Midbrain (tissue), 1 donor: Measurements from ENCODE around the gene SH3PXD2B.

ENCODE experiments used
- DNase-seq: peaks from one replicate; lab custom pipeline; 2025; lab: John Stamatoyannopoulos, UW

Gene SH3PXD2B

DNA sequence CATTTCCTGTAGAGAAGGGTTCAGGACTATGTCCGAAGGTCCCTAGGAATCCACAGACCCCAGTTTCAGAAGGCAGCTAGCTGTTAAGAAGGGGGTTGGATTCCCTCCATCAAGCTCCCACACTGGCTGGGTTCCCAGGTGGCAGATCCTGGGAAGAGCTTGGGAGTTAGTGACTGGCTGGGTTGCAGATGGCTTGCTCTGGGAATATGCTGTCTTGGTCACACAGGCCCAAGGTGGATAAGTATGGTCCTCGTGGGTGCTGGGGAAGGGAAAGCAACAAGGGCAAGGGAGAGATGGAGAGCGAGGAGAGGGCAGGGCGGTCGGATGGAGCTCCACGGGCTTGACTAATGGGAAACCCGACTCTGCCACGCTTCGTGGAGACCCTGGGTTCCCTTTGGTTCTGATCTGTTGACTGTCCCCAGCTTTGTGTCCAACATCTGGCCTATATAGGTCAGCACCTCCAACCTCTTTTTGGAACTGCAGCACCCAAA is 17.4 kb downstream of the SH3PXD2B start:
- no peak for DNase-seq

DNA sequence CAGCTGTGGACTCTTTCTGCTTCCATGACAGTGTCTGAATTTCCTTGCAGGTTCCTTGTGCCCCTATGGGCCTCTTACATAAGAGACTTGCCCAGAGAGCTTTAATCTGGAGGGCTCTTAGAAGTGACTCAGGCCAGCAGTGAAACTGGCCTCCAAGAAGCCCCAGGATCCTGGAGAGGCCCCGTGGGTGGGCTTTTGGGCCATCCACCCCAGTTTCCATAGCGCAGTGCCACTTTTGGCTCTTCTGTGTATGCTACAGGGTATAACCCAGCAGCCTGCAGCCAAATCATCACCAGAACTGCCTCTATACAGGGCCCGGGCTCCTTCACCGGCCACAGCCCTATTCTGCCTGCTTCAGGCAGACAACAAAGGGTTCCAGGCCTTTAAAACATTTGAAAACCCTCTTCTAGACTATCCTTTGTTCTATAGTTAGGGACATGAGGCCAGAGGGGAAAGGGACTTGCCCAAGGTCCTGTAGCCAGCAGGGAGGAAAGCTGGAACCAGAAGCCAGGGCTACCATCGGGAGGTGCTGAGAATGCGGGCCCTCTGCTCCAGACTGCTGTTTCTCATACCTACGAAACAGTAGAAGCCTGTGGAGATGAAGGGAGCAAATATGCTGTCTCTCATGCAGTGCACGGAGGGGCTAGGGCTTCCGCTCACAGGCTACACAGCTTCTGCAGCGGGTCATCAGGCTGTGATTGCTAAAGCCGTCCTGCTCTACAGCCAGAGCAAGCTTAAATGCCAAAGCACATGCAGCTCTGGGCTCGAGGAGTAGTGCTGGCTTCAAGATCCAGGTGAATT is 18.0 kb downstream of the SH3PXD2B start:
- no peak for DNase-seq

DNA sequence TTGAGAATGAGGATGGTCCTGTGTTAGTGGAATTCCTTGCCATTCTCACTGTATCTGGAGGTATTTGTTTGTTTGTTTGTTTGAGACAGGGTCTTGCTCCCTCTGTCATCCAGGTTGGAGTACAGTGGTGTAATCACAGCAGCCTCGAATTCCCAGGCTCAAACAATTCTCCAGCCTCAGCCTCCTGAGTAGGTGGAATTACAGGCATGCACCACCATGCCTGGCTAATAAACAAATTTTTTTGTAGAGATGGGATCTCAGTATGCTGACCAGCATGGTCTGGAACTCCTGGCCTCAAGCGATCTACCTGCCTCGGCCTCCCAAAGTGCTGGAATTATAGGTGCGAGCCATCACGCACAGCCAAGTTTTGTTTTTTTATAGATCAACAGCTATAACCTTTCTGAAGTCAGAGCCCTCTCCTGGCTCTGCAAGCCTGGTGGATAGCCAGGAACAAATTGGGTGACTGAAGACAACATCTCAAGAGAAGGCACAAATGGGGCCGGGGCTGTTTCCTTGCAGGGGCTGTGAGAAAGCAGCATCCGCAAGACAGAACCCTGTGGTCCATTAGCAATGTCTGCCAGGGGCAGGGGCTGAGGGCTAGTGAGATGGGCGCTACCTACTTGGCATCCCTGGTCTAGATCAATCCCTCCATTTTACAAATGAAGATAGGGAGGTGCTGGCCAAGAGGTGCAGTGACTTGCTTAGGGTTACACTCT is 18.8 kb downstream of the SH3PXD2B start:
- no peak for DNase-seq

DNA sequence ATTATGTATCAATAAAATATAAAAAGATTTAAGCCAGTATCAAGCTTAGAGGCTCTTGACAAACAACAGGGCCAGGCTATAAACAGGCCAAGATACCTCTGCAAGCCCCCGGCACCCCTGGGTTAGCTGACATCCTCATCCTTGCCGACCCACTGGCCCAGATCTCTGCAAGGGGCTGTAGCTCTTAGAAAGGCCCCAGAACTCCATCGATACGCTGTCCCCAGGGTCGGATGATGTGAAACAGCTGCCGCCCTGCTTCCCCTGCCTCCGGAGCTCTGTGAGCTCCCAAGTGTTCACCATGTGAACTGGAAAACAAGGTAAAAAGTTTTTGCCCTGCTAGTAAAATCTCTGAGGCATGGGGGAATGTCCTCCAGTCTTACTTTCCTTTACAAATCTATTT is 20.1 kb downstream of the SH3PXD2B start:
- DNase-seq = no peak

DNA sequence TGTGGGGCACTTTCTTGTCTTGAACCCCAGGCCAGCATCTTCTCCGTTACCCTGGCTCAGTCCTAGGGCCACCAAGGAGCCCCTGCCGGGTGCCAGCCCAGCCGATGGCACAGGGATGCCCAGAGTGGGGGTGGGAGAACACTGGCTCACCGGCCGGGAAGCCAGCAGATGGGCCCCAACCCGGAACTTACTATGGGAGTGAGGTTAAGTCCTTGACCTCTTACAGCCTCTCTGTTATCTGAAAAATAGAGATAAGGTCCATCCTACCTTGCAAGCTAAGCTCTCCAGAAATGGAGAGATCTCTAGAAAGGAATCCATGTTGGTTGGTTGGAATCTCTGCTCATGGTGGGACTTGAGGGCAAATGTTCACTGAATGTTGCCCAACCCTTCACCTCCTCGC is 20.8 kb downstream of the SH3PXD2B start:
- DNase-seq = no peak

DNA sequence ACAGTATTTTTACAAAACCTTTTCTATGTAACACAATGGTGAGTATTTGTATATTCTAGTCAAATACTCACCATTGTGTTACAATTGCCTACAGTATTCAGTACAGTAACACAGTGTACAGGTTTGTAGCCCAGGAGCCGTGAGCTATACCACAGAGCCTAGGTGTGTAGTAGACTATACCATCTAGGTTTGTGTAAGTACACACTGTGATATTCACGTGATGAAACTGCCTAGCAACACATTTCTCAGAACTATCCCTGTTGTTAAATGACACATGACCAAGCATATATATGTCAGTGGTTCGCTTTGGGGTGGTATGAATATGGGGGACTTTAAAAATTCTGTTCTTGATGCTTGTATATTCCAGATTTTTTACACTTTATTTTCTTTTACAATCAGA is 21.3 kb downstream of the SH3PXD2B start:
- no peak for DNase-seq

DNA sequence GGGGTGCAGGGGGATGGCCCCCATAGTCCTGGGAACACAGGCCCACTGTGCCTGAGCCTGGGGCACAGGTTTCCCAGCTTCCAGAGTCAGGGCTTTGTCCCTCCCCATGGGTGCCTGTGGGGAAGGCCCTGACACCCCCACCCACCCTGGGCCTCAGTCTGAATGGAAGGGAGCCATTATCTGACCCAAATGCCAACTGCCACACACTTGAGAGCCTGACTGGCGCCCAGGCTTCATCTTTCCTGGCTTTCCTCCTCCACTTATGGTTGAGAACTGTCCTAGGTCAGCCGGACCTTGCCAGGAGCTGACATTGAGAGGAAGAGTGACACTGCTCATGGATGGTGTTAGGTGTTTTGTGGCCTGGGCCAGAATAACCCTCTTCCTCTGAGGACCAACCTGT is 24.0 kb downstream of the SH3PXD2B start:
- DNase-seq = no peak

DNA sequence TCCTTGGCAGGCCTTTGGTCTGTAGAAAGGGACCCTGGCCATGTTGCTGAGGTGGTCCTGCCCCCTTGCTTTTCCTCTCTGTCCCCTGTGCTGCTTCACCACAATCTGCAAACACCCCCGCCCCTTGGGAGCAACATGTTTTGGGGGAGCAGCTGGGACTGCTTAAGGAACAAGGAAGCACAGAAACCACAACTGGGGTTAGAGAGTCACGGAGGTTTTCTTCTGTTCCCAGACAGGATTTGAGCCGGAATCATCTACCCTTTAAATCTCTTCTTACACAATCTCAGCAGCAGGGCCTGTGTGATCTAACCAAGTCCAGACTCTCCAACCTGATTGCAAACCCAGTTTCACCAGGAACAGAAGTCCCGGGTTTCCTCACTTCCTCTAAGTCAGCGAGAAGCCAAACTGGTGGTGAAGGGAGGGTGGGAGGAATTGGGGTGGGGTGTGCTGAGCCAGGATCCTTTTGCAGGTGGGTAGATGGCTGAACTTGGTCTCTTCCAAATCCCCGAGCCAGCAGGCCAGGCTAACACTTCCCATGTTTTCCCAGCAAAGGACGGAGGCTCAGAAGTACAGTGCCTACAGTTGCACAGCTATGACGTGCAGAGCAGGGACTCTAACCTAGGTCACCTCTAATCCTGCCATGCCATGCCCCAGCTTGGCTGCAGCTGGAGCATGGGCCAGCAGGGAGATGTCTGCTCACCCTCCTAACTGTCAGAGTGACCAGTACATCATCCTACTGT is 25.0 kb downstream of the SH3PXD2B start:
- no peak for DNase-seq

DNA sequence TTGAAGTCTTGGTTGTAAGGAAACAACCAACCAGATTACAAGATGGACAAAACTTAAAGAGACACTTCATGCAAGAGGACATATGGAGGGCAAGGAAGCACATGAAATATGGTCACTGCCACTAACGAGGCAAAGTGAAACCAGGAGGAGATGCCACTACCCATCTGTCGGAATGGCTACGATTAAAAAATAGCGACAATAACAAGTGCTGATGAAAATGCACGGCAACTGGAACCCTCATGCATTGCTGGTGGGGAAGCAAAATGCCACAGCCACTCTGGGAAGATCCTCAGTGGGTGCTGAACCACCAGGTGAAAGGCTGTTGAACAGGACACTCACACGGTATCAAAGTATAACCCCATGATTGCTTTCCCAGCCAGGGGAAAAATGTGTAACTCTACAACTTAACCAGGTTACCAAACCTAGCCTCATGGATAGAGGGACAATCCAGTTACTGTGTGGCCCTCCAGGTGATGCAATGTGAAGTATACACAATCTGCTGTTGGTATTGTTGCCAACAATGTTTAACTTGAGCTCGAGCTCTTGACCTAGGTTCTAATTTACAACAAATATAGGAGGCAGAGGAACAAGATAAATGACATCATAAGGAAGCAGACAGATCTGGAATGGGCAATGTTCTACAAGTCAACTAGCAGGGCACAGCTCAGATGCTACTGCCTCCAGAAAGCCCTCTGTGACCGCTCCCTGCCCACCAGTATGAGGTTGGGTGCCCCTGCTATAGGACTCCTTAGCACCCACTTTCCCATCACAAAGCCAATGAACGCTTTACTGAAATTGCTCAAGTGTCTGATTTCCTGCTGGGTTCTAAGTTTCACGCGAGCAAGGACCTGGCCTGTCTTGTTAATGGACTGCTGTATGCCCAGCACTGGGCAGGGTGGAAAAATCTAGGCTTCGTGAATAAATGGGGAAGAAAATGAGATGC is 25.8 kb downstream of the SH3PXD2B start:
- no peak for DNase-seq

DNA sequence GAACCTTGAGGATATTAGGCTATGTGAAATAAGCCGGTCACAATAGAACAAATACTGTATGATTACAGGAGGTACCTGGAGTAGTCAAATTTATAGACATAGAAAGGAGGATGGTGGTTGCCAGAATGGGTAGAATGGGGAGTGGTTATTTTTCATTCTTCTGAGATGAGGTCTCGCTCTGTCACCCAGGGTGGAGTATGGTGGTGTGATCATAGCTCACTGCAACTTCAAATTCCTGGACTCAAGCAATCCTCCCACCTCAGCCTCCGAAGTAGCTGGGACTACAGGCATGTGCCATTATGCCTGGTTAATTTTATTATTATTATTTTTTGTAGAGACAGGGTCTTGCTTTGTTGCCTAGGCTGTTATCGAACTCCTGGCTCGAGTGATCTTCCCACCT is 27.1 kb downstream of the SH3PXD2B start:
- no peak for DNase-seq

DNA sequence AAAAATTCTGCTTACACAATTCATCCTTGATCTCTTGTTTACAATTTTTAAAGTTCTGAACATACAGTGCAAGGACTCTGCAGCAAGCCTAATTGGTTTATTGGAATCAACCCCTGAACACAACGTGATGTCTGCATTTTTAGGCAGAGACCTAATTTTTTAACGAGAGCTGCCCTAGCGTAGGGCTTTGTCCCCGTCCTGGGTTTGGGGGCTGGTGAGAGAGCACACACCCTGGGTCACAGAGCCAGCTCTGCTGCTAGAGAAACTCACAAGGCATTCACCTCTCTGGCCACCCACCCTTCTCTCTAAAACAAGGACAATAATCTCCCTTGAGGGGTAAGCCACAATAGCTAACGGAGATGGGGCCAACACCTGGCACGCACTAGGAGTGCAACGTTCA is 28.2 kb downstream of the SH3PXD2B start:
- no peak for DNase-seq

DNA sequence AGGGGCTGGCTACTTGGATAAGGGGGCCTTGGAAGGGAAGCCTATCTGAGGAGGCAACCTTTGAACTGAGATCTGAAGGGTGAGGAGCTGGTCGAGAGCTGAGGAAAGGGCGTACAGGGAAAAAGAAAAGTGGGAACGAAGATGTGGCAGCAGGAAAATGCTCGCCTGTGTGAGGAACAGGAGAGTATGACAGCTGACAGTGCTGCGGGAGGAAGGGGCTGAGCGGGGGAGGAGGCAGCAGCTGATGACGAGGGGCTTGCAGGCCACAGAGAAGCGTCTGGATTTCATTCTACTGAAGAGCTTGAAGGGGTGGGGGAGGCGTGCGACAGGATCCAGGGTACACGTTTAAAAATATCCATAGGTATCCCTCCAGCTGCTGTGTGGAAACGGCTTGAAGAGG is 28.9 kb downstream of the SH3PXD2B start:
- DNase-seq = no peak

DNA sequence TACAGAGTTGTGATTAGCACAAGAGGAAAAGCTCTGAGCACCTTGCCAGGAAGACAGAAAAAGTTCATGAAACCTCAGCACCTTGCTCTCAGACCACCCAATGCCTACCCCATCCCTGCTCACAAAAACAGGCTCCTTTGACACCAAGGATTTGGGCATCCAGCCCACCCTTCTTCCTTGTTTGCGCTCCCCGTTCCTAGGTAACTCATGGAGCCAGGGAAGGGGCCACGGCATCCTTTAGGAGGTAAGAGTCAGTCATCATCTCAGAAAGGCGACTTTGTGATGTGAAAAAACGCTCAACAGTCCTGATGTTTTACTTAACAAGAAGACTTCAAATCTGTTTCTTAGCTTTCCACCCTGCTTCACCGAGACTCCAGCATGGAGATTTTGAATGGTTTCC is 29.5 kb downstream of the SH3PXD2B start:
- no peak for DNase-seq

DNA sequence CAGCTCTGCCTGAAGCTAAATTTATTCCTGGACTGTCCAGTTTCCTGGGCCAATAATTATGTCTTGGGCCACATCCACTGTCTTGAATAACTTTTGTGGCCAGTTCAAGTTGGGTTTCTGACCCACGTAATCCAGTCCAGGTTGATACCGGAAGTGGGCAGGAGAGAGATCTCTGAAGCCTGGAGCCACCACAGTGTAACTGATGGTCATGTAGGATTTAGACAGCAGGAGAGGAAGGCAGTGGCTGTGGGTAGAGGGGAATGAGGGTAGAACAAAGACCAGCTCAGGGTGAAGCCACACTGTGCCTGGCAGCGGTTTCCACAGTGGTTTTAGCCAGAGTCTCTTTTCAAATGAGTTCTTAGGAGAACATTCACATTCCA is 30.2 kb downstream of the SH3PXD2B start:
- DNase-seq = no peak

DNA sequence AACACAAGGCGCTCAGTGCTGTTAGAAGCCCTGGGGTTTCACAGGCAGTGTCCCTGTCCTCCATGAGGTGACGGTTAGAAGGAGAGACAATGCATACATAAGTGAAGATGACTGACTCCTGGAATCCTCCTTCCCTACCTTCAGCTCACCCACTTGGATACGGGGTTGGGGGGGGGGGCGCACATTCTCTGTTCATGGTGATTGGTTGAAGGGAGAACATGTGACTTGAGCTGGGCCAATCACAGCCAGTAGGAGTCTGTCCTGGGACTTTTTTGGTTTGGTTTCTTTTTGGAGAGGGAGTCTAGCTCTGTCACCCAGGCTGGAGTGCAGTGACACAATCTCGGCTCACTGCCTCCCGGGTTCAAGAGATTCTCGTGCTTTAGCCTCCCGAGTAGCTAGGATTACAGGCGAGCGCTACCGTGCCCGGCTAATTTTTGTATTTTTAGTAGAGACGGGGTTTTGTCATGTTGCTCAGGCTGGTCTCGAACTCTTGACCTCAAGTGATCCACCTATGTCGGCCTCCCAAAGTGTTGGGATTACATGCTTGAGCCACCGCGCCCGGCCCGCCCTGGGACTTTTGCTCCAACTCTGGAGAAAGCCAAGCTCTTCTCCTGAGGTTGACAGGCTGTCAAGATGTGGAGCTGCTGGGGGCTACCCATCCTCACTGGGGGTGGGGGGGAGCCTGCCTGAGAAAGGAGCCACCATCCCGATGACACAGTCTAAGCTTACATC is 30.8 kb downstream of the SH3PXD2B start:
- DNase-seq = no peak

DNA sequence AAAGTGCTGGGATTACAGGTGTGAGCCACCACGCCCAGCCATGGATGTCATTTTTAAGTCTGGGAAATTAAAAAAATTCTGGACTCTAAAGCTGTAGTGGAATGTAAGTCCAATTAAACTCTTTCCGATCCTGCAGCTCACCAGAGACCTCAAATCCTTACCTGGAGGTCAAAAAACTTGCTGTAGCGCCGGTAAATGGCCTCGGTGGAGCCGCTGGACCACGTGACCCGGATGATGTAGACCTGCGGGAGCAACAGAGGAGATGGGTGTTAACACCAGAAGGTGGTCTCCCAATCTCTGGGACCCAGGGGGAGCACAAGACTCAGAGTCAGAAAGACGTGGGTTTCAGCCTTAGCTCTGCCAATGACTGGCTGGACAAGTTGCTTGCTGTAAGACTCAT is 32.1 kb downstream of the SH3PXD2B start:
- no peak for DNase-seq

DNA sequence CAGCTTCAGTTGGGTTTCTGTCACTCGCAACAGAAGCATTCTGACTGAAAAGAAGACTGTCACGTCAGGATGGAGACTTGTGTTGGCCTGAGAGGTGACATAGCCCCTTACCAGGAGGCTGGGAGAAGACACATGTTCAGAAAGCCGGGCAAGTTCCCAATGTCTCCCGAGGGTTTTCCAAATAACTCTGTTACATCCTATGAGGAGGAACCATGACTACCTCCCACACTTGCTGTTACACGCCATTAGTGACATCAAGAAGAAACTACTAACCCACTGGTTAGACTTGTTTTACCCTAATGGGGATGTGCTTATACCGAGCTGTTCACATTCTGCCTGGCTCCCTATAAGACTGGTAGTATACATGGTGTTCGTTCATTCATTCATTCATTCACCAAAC is 33.3 kb downstream of the SH3PXD2B start:
- no peak for DNase-seq

DNA sequence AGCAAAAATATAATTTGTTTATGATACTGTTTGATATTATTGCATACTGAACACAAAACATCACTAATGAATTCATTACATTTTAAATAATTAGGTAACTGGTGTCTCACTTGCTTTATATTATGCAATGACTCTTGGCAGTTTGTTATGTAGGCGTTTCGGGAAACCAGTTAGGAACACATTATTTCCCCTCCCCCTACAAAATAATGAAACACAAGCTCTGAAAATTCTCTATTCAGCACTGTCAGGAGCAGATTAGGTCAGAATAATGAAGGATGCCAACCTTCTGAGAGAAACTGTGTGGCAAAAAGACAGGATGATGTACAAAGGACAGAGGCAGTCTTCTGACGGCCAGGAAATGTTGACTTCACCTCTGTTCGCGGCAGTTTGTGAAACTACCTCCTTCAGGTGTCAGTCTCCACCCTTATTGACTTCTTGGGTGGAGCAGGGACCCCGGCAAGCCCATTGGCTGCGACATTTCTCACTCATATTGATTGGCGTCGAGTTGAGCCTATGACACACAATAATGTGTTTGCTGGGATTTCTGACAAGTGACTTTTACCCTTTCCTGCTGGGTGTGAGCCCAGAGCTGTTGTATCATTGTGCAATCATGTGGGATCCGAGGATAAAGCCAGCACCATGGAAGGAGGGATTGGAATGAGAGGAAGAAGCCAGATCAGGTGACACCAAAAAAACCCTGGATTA is 33.9 kb downstream of the SH3PXD2B start:
- DNase-seq = peak; percentile 88

DNA sequence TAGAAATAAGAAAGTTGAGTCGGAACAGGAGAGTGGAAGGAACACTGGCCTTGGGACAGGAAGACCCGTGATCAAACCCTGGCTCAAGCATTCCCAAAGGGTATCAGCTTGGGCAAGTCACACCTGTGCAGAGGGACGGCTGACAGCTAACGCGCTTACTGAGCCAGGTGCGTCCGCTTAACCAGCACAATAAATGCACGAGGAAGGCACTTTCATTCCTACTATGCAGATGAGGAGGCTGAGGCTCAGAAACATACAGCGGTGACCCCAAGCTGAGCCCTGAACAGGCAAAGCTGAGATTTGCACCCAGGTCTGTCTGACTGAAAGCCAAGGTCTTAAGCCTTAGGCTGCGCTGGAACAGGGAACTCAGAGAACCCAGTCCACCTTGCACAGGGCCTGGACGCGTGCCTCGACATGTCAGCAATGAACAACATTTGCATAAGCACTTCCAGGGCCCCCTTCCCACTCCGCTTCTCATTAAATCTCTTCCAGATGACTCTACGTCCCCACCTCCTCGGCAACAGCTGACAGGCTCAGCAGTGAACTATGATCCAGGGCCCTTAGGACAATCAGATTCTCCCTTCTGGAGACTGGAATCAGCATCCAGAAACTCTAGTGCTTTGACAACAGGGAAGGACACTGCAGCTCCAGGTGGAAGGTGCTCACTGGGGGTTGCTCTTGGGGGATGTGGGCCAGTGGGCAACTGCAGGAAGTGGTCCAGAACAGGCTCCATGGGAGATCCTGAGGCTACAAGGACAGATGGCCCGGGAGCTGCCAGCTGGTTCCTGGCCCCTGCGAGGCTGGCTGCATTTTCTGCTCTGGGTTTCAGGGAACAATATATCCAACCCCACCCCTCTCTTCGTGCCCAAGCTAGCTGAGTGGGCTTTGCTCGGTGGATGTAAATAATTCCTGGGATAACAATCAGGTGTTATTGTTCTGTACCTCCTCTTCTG is 35.2 kb downstream of the SH3PXD2B start:
- DNase-seq = no peak
